ENCODE results near the gene PZP. TPM values are rescaled to one million over a fixed set of nuclear protein-coding genes. Genes with fewer than 3 reads are reported as not detected.
A peak's percentile ranks its signal among the peaks of the same experiment; 100 is the strongest.

PZP gene
- total and polyA plus RNA-seq, 2 of the 13 experiments (the other 11 are each of a cell fraction or from before 2014, with no cell fraction given), result 0.07 to 0.89 TPM

DNA sequence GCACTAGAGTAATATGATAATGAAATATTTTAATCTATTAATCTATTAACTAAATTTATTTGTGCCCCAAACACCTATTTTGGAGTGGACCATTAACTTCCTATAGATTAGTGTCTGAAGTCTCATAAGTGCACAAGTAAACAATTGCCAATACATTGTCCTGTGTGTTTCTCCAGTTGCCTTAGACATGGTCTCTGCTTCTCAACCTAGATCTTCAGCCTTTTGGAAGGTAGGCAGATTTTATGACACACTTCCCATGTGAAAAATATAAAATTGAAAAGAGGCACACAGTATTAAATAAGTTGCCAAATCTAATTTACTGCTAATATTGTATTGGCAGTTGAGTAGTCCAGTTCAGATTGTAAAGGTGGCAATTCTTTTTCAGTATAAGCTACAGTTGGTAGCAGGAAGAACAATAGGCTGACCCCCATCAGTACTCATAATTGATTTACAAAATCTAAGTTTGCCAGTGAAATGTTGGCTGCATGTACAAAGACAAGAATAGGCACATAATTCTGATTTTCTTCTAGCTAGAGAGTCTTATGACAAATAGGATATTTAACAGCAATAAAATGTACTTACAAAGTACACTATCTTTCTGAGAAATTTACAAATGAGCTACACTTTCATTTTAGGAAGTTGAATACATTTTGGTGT is 103.3 kb downstream of the PZP start:
- no peak overlapping the region for H3K27ac ChIP-seq (ENCODE audit: extremely low read length, insufficient read depth, low read length)
- H3K79me2 ChIP-seq (ENCODE audit: insufficient read depth, low read length), result no peaks in the 10 kb centered on the region
- TF ChIP-seq AGO2 (optimal IDR thresholded peaks at IDR 0.05; ENCODE audit: low read depth, low read length) (peak; percentile 67), PAF1 (CRISPR knock-in tag; IDR thresholded peaks at IDR 0.05) (peak; percentile 56), POLR2AphosphoS5 (IDR thresholded peaks at IDR 0.05; ENCODE audit: low read depth, low read length) (peak; percentile 63; the same call in 1 of the 2 replicates), RBFOX2 (IDR thresholded peaks at IDR 0.05; ENCODE audit: low read depth, low read length) (peak; percentile 83), THYN1 (CRISPR knock-in tag; IDR thresholded peaks at IDR 0.05; ENCODE audit: borderline replicate concordance, low read depth) (no peak)
- TF ChIP-seq, protein P1, sequence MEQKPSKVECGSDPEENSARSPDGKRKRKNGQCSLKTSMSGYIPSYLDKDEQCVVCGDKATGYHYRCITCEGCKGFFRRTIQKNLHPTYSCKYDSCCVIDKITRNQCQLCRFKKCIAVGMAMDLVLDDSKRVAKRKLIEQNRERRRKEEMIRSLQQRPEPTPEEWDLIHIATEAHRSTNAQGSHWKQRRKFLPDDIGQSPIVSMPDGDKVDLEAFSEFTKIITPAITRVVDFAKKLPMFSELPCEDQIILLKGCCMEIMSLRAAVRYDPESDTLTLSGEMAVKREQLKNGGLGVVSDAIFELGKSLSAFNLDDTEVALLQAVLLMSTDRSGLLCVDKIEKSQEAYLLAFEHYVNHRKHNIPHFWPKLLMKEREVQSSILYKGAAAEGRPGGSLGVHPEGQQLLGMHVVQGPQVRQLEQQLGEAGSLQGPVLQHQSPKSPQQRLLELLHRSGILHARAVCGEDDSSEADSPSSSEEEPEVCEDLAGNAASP (CRISPR knock-in tag; IDR thresholded peaks at IDR 0.05; ENCODE audit: borderline replicate concordance), result 0 out of 2 replicates have a peak, but pooled peaks have one; percentile 4
- TF ChIP-seq, protein P2, sequence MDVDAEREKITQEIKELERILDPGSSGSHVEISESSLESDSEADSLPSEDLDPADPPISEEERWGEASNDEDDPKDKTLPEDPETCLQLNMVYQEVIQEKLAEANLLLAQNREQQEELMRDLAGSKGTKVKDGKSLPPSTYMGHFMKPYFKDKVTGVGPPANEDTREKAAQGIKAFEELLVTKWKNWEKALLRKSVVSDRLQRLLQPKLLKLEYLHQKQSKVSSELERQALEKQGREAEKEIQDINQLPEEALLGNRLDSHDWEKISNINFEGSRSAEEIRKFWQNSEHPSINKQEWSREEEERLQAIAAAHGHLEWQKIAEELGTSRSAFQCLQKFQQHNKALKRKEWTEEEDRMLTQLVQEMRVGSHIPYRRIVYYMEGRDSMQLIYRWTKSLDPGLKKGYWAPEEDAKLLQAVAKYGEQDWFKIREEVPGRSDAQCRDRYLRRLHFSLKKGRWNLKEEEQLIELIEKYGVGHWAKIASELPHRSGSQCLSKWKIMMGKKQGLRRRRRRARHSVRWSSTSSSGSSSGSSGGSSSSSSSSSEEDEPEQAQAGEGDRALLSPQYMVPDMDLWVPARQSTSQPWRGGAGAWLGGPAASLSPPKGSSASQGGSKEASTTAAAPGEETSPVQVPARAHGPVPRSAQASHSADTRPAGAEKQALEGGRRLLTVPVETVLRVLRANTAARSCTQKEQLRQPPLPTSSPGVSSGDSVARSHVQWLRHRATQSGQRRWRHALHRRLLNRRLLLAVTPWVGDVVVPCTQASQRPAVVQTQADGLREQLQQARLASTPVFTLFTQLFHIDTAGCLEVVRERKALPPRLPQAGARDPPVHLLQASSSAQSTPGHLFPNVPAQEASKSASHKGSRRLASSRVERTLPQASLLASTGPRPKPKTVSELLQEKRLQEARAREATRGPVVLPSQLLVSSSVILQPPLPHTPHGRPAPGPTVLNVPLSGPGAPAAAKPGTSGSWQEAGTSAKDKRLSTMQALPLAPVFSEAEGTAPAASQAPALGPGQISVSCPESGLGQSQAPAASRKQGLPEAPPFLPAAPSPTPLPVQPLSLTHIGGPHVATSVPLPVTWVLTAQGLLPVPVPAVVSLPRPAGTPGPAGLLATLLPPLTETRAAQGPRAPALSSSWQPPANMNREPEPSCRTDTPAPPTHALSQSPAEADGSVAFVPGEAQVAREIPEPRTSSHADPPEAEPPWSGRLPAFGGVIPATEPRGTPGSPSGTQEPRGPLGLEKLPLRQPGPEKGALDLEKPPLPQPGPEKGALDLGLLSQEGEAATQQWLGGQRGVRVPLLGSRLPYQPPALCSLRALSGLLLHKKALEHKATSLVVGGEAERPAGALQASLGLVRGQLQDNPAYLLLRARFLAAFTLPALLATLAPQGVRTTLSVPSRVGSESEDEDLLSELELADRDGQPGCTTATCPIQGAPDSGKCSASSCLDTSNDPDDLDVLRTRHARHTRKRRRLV (CRISPR knock-in tag; IDR thresholded peaks at IDR 0.05), result no peak
- DNase-seq (ENCODE audit: low spot score) (no peak), ATAC-seq (no peak), FAIRE-seq (no peak)
- POLR2A ChIA-PET, result interaction anchor here (1.0 to 1.4 kb wide), 3 partner anchors 11 to 40 kb away, joined by 3 to 5 read pairs (median 4); partner anchors contain the start of gene A2M
- no peaks in the 10 kb centered on the region for H3K9me3 ChIP-seq (ENCODE audit: low read length)
- intact Hi-C loops (cut with micrococcal nuclease; ENCODE audit: unreplicated experiment) (no loop called here), in situ Hi-C loops (cut with HindIII; ENCODE audit: extremely low pct_ligation_motif_present, low pct_unique_long_range_greater_than_20kb) (no loop called here)
- no peak overlapping the region for H2AFZ ChIP-seq (ENCODE audit: low read length)
- H3K9ac ChIP-seq (ENCODE audit: insufficient read depth, low read depth, low read length), result no peak overlapping the region
- no peak overlapping the region for H3K4me3 ChIP-seq (replicated peaks in 1 of 3; ENCODE audit: insufficient read depth in 1 of 3, low read depth in 2 of 3, low read length in 3 of 3)
- H4K20me1 ChIP-seq (ENCODE audit: insufficient read depth, low read length), result peaks cover 28% of the 10 kb centered on the region
- no TSS peak for BruUV-seq (replicated peaks)
- no peaks in the 10 kb centered on the region for H3K27me3 ChIP-seq (ENCODE audit: control insufficient read depth in 1 of 2, insufficient read depth in 2 of 2, low read length in 2 of 2)
- CTCF ChIA-PET (ENCODE audit: low intra/inter-chr PET ratio, low total read pairs), result no interaction called here
- peaks cover 21 to 74% of the 10 kb centered on the region in 2 experiments for H3K36me3 ChIP-seq (replicated peaks in 1 of 2; ENCODE audit: control insufficient read depth in 1 of 2, insufficient read depth in 2 of 2, low read length in 2 of 2)
- no peak overlapping the region for H3K4me2 ChIP-seq (ENCODE audit: low read depth, low read length)
- peaks cover 36% of the 10 kb centered on the region for H3K4me1 ChIP-seq (ENCODE audit: insufficient read depth, low read length)
